Activated T-helper 1 cell treated with anti-CD3 and anti-CD28 coated beads, Interleukin-12 subunit alpha, Interleukin-12 subunit beta, Interleukin-2, Interleukin-4 antibody, amounts not matched to agents 30 ng/mL and 10 ng/mL and 1 ng/mL, durations not matched to agents 14 hours and 24 hours and 36 hours (primary cell): ENCODE measurements around the gene CTNNA2. TPM values are rescaled to one million over a fixed set of nuclear protein-coding genes. Genes with fewer than 3 reads are reported as not detected.
"Not testable (repeated sequence)": the region's sequence is repeated elsewhere in the genome, so short reads cannot be mapped to it uniquely, and the experiment has no call there.

Experiments used
- DNase-seq: peaks from one replicate; pipeline ENCODE4 v3.0.0; 2021; ENCODE audit warnings: low spot score
- H3K27ac Mint-ChIP-seq: one replicate; pipeline ENCODE4 v1.8.0; 2021; ENCODE audit warnings: mild to moderate bottlenecking, mixed read lengths
- H3K27me3 Mint-ChIP-seq: one replicate; pipeline ENCODE4 v1.8.0; 2022; ENCODE audit warnings: mild to moderate bottlenecking, moderate library complexity, mixed read lengths; ENCODE audit not compliant: insufficient read depth
- H3K36me3 Mint-ChIP-seq: one replicate; pipeline ENCODE4 v1.8.0; 2021; ENCODE audit warnings: low read depth, mixed read lengths
- H3K4me1 Mint-ChIP-seq: one replicate; pipeline ENCODE4 v1.8.0; 2021; ENCODE audit warnings: low read depth, mixed read lengths
- H3K4me3 Mint-ChIP-seq: one replicate; pipeline ENCODE4 v1.8.0; 2021; ENCODE audit warnings: mild to moderate bottlenecking, moderate library complexity, mixed read lengths
- H3K9me3 Mint-ChIP-seq: one replicate; pipeline ENCODE4 v1.8.0; 2021; ENCODE audit warnings: mixed read lengths
- intact Hi-C: fragments of 100-400 bp; cut with micrococcal nuclease; formaldehyde crosslinking; loops from one replicate; pipeline ENCODE4 v1.15.1; 2024
- total RNA-seq: library from RNA; stranded (reverse); gene quantifications from 2 replicates; pipeline ENCODE4 v1.2.3, GENCODE V29; 2022

Gene CTNNA2
- total RNA-seq, 1 donor from 2014 or later = not detected

DNA sequence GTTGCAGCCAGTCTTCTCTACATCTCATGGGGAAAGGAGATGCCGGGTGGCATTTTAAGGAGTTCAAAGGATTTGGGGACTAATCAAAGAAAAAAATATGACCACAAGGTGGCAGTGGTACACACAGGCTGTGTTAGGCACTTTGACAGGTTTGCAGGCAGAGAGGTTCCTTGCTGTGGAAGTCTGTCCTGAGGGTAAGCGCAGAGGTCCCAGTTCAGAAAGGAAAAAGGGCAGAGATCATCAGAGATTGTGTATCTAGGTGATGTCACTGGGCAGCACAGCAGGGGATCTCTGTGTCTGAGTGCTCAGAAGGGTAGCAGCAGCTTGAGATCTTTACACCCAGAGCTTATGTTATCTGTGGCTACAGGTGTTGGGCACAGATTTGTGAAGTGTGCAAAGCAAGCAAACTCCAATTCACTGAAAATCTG lies 560.3 kb downstream of the CTNNA2 start:
- DNase-seq = no peak
- Mint-ChIP-seq H3K4me3 (no peak overlapping the region), H3K9me3 (no peaks in the 10 kb centered on the region), H3K27me3 (peaks cover 2% of the 10 kb centered on the region), H3K36me3 (no peaks in the 10 kb centered on the region), H3K4me1 (no peaks in the 10 kb centered on the region), H3K27ac (no peak overlapping the region)
- intact Hi-C loops = no loop called here

DNA sequence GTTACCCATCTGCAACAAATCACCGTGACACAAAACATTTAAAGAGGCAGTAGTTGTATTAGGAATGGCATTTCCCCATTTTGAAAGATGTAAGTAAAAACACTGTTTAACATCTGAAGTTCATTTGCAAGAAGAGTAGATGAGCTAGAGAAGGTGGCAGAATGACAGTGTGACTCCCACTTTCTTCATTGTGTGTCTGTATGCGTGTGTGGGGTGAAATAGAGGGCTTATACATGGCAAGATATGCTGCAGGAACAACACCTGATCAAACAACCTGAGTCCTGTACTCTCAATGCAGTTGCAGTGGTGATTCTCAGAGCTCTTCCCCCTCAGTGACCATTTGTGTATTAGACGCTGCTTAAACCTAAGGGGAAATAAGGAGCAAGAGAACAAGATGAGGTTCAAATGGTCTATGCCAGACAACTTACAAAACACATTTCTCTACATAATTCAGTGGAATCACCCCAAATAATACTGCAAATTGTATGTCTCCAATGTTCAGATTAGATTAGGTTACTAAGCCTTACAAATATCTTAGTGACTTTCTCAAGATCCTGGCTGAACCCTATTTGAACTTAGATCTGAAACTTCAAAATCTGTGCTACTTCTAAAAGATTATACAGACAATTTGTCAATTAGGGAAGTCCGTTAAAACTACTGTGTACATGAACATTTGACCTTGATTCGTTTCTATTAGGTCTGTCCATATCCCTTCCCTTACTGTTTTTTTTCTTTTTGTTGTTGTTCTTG lies 561.6 kb downstream of the CTNNA2 start:
- Mint-ChIP-seq H3K27ac (no peak overlapping the region), H3K27me3 (peaks cover 2% of the 10 kb centered on the region), H3K4me1 (no peaks in the 10 kb centered on the region), H3K9me3 (no peaks in the 10 kb centered on the region), H3K36me3 (no peaks in the 10 kb centered on the region), H3K4me3 (no peak overlapping the region)
- intact Hi-C loops = no loop called here
- no peak for DNase-seq

GRCh38 chr2:80075719-80076118 lies 562.9 kb downstream of the CTNNA2 start:
- intact Hi-C loops = no loop called here
- Mint-ChIP-seq H3K4me1 (no peaks in the 10 kb centered on the region), H3K9me3 (no peaks in the 10 kb centered on the region), H3K4me3 (no peak overlapping the region), H3K27me3 (peaks cover 2% of the 10 kb centered on the region), H3K27ac (no peak overlapping the region), H3K36me3 (no peaks in the 10 kb centered on the region)
- DNase-seq = no peak

DNA sequence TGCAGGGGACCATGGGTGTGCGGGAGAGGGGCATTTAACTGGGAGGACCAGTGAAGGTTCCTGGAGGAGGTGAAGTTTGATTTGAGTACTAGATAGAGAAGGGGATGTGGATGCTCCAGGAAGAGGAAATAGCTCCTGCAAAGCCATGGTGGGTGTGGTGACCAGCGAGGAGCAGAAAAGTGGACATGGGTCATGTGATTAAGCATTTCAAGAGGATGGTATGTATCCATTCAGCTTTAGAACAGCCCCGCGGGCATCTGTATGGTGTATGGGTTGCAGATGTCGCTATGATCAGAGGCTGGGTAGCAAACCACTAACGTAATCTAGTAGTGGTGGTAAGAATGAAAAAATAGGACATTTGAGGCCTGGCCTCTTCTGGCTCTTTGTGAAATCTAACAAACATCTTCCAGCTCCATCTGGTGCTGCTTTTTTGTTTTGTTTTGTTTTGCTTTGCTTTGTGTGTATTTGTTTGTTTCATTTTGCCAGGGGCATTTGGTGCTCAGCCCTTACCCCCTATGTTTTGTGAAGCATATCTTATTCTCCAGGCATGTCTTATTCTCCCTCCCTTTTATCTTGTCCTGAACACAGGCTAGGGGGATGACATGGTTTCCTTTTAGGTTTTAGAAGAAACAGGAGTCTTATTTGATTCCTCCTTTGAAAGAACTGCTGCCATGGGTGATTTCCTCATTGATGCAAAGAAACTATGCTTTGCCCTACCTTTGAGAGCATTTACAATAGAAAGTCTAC lies 565.6 kb downstream of the CTNNA2 start:
- DNase-seq = no peak
- Mint-ChIP-seq H3K4me1 (no peaks in the 10 kb centered on the region), H3K36me3 (no peaks in the 10 kb centered on the region), H3K27ac (no peak overlapping the region), H3K9me3 (no peaks in the 10 kb centered on the region), H3K27me3 (peaks cover 2% of the 10 kb centered on the region), H3K4me3 (no peak overlapping the region)
- intact Hi-C loops = no loop called here

- no peak overlapping the region for H3K4me3 Mint-ChIP-seq
- no peaks in the 10 kb centered on the region for H3K4me1 Mint-ChIP-seq
- no peaks in the 10 kb centered on the region for H3K27me3 Mint-ChIP-seq
- H3K27ac Mint-ChIP-seq = no peak overlapping the region
- DNase-seq = no peak
- H3K36me3 Mint-ChIP-seq = no peaks in the 10 kb centered on the region
- no peaks in the 10 kb centered on the region for H3K9me3 Mint-ChIP-seq
- intact Hi-C loops = no loop called here
These were observed 568.1 kb downstream of the CTNNA2 start for GRCh38 chr2:80080957-80081356.

GRCh38 chr2:80086831-80087230 lies 574.0 kb downstream of the CTNNA2 start:
- no peak overlapping the region for H3K4me3 Mint-ChIP-seq
- no peaks in the 10 kb centered on the region for H3K36me3 Mint-ChIP-seq
- no peaks in the 10 kb centered on the region for H3K4me1 Mint-ChIP-seq
- peaks cover 3% of the 10 kb centered on the region for H3K9me3 Mint-ChIP-seq
- H3K27me3 Mint-ChIP-seq = no peaks in the 10 kb centered on the region
- no peak for DNase-seq
- no peak overlapping the region for H3K27ac Mint-ChIP-seq
- intact Hi-C loops = no loop called here

GRCh38 chr2:80091237-80091636 lies 578.4 kb downstream of the CTNNA2 start:
- Mint-ChIP-seq H3K4me1 (no peaks in the 10 kb centered on the region), H3K9me3 (peaks cover 3% of the 10 kb centered on the region), H3K4me3 (no peak overlapping the region), H3K36me3 (no peaks in the 10 kb centered on the region), H3K27me3 (no peaks in the 10 kb centered on the region), H3K27ac (no peak overlapping the region)
- no peak for DNase-seq
- intact Hi-C loops = no loop called here

- intact Hi-C loops = no loop called here
- Mint-ChIP-seq H3K4me1 (no peaks in the 10 kb centered on the region), H3K9me3 (peaks cover 3% of the 10 kb centered on the region)
These were observed 579.6 kb downstream of the CTNNA2 start for GRCh38 chr2:80092474-80092873.

GRCh38 chr2:80098503-80098902 lies 585.7 kb downstream of the CTNNA2 start:
- DNase-seq, H3K4me3 Mint-ChIP-seq, H3K4me1 Mint-ChIP-seq, H3K27me3 Mint-ChIP-seq, intact Hi-C loops, H3K36me3 Mint-ChIP-seq, H3K27ac Mint-ChIP-seq: not testable (repeated sequence)
- H3K9me3 Mint-ChIP-seq = peaks cover 25% of the 10 kb centered on the region

More at GRCh38 chr2:80092474-80092873, 579.6 kb downstream of the CTNNA2 start:
- Mint-ChIP-seq H3K27ac (no peak overlapping the region), H3K36me3 (no peaks in the 10 kb centered on the region), H3K4me3 (no peak overlapping the region), H3K27me3 (no peaks in the 10 kb centered on the region)
- DNase-seq = no peak

DNA sequence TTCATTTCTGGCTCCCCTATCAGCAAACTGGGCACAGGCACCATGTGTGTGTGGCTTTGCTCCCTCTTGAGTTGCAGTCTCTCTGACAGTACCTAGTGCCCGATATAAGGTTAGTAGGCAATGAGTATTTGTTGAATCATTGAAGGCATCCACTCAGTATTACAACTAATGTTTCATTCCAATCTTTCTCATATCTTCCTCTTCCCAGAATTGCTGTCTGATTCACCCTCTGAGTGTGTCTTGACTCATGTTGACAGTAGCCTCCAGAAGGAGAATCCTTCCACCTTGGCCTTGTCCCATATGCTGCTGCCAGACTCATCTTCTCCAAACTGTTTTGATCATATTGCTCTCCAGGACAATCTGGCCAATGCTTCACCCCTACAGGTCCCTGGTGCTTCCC lies 589.2 kb downstream of the CTNNA2 start:
- Mint-ChIP-seq H3K36me3 (no peaks in the 10 kb centered on the region), H3K27ac (no peak overlapping the region), H3K27me3 (no peaks in the 10 kb centered on the region), H3K4me1 (no peaks in the 10 kb centered on the region), H3K9me3 (peaks cover 28% of the 10 kb centered on the region), H3K4me3 (no peak overlapping the region)
- DNase-seq = no peak
- intact Hi-C loops = no loop called here

GRCh38 chr2:80105015-80105640 lies 592.3 kb downstream of the CTNNA2 start:
- Mint-ChIP-seq H3K36me3 (no peaks in the 10 kb centered on the region), H3K27me3 (no peaks in the 10 kb centered on the region), H3K9me3 (peaks cover 27% of the 10 kb centered on the region), H3K4me1 (no peaks in the 10 kb centered on the region), H3K4me3 (no peak overlapping the region), H3K27ac (no peak overlapping the region)
- intact Hi-C loops = no loop called here
- DNase-seq = no peak

- Mint-ChIP-seq H3K27ac (no peak overlapping the region), H3K36me3 (no peaks in the 10 kb centered on the region), H3K4me1 (no peaks in the 10 kb centered on the region), H3K9me3 (peaks cover 27% of the 10 kb centered on the region), H3K27me3 (no peaks in the 10 kb centered on the region), H3K4me3 (no peak overlapping the region)
- DNase-seq = no peak
- intact Hi-C loops = no loop called here
These were observed 598.3 kb downstream of the CTNNA2 start for GRCh38 chr2:80111185-80111584.

- H3K4me1 Mint-ChIP-seq = no peaks in the 10 kb centered on the region
These were observed 599.9 kb downstream of the CTNNA2 start for GRCh38 chr2:80112790-80113189.

More at GRCh38 chr2:80112790-80113189, 599.9 kb downstream of the CTNNA2 start:
- H3K36me3 Mint-ChIP-seq = no peaks in the 10 kb centered on the region
- H3K27ac Mint-ChIP-seq = no peak overlapping the region
- intact Hi-C loops = no loop called here
- no peak for DNase-seq
- peaks cover 21% of the 10 kb centered on the region for H3K9me3 Mint-ChIP-seq
- H3K4me3 Mint-ChIP-seq = no peak overlapping the region
- H3K27me3 Mint-ChIP-seq = no peaks in the 10 kb centered on the region
